GM23248 (cell line): ENCODE measurements around the gene LYPD8.

Experiments
- EZH2 ChIP-seq: fragments of 200-600 bp; sonication (generic); IDR thresholded peaks from 2 replicates; pipeline ENCODE4 v1.6.1; 2018; ENCODE audit warnings: antibody characterized with exemption, mild to moderate bottlenecking; ENCODE audit not compliant: insufficient read depth, poor library complexity, severe bottlenecking
- EZH2phosphoT487 ChIP-seq: fragments of 200-600 bp; sonication (generic); IDR thresholded peaks from 2 replicates; pipeline ENCODE4 v1.6.1; 2018; ENCODE audit warnings: antibody characterized with exemption, moderate library complexity, mild to moderate bottlenecking, low read depth; ENCODE audit not compliant: insufficient read depth

- no peak for TF ChIP-seq EZH2phosphoT487
- TF ChIP-seq EZH2 = no peak
Observed at GRCh38 chr1:248756636-248757035, 1.1 kb upstream of the LYPD8 start.
